Stimulated activated CD4-positive, alpha-beta T cell treated with anti-CD3 and anti-CD28 coated beads, TNF-alpha, amount 100 ng/mL, for 4 hours (primary cell): ENCODE results near the gene DIS3L2.

Experiments used
- DNase-seq, 3 experiments: peaks; one replicate each; pipeline ENCODE4 v3.0.0-alpha.2; 2020; ENCODE audit warnings: low read depth in 3 of 3

DIS3L2 gene

GRCh38 chr2:231955758-231956472 lies 5.6 kb upstream of the DIS3L2 start:
- DNase-seq = no peak

GRCh38 chr2:231957913-231958763 lies 3.4 kb upstream of the DIS3L2 start:
- no peak for DNase-seq

GRCh38 chr2:231960810-231961348 lies 634 bp upstream of the DIS3L2 start:
- DNase-seq = no peak

GRCh38 chr2:231965102-231965501 lies 3.6 kb downstream of the DIS3L2 start:
- DNase-seq = no peak

- DNase-seq = no peak
These were observed 5.4 kb downstream of the DIS3L2 start for GRCh38 chr2:231966886-231967285.

GRCh38 chr2:231968820-231969219 lies 7.3 kb downstream of the DIS3L2 start:
- DNase-seq = no peak

GRCh38 chr2:231970461-231970860 lies 8.9 kb downstream of the DIS3L2 start:
- no peak for DNase-seq

GRCh38 chr2:231975001-231975400 lies 13.5 kb downstream of the DIS3L2 start:
- no peak for DNase-seq

- DNase-seq = no peak
These were observed 15.9 kb downstream of the DIS3L2 start for GRCh38 chr2:231977430-231977829.

GRCh38 chr2:231984992-231985391 lies 23.5 kb downstream of the DIS3L2 start:
- DNase-seq = no peak

- DNase-seq = no peak
These were observed 24.3 kb downstream of the DIS3L2 start for GRCh38 chr2:231985823-231986261.

GRCh38 chr2:231987124-231987727 lies 25.7 kb downstream of the DIS3L2 start:
- DNase-seq = no peak

GRCh38 chr2:231988179-231988866 lies 26.8 kb downstream of the DIS3L2 start:
- DNase-seq = no peak

- DNase-seq = no peak
These were observed 30.2 kb downstream of the DIS3L2 start for GRCh38 chr2:231991664-231992063.

GRCh38 chr2:231992888-231993287 lies 31.4 kb downstream of the DIS3L2 start:
- DNase-seq = no peak

- DNase-seq = no peak
These were observed 35.5 kb downstream of the DIS3L2 start for GRCh38 chr2:231996797-231997540.

GRCh38 chr2:231998046-231998445 lies 36.5 kb downstream of the DIS3L2 start:
- DNase-seq = no peak

- no peak for DNase-seq
These were observed 38.9 kb downstream of the DIS3L2 start for GRCh38 chr2:232000439-232000838.

GRCh38 chr2:232001073-232001472 lies 39.6 kb downstream of the DIS3L2 start:
- DNase-seq = no peak

GRCh38 chr2:232006253-232006652 lies 44.7 kb downstream of the DIS3L2 start:
- DNase-seq = no peak
